Activated T-helper 2 cell treated with anti-CD3 and anti-CD28 coated beads, Interferon-gamma antibody, Interleukin-2, Interleukin-4, amounts not matched to agents 10 μg/mL and 5 μg/mL and 100 μg/mL, durations not matched to agents 14 hours and 24 hours and 36 hours (primary cell): ENCODE measurements around the gene GPR137C. TPM values are rescaled to one million over a fixed set of nuclear protein-coding genes. Genes with fewer than 3 reads are reported as not detected.

ENCODE experiments used
- DNase-seq: peaks from one replicate; pipeline ENCODE4 v3.0.0; 2021; ENCODE audit warnings: low spot score
- H3K27ac Mint-ChIP-seq: one replicate; pipeline ENCODE4 v1.8.0; 2021; ENCODE audit warnings: mixed read lengths
- H3K27me3 Mint-ChIP-seq: one replicate; pipeline ENCODE4 v1.8.0; 2021; ENCODE audit warnings: low read depth, mixed read lengths
- H3K36me3 Mint-ChIP-seq: one replicate; pipeline ENCODE4 v1.8.0; 2021; ENCODE audit warnings: low read depth, mixed read lengths
- H3K4me1 Mint-ChIP-seq: one replicate; pipeline ENCODE4 v1.8.0; 2021; ENCODE audit warnings: low read depth, mixed read lengths
- H3K4me3 Mint-ChIP-seq: one replicate; pipeline ENCODE4 v1.8.0; 2021; ENCODE audit warnings: low read depth, mild to moderate bottlenecking, moderate library complexity, mixed read lengths
- H3K9me3 Mint-ChIP-seq: one replicate; pipeline ENCODE4 v1.8.0; 2021; ENCODE audit warnings: mixed read lengths
- intact Hi-C: fragments of 100-400 bp; cut with micrococcal nuclease; formaldehyde crosslinking; loops from one replicate; pipeline ENCODE4 v1.15.1; 2023
- total RNA-seq: library from RNA; stranded (reverse); gene quantifications from 2 replicates; pipeline ENCODE4 v1.2.3, GENCODE V29; 2022

GPR137C gene
- total RNA-seq, 1 donor from 2014 or later: 0.27 TPM

- Mint-ChIP-seq H3K9me3 (peaks cover 6% of the 10 kb centered on the region), H3K4me3 (no peak overlapping the region)
Measured at GRCh38 chr14:52590318-52590717, 37.7 kb downstream of the GPR137C start.

DNA sequence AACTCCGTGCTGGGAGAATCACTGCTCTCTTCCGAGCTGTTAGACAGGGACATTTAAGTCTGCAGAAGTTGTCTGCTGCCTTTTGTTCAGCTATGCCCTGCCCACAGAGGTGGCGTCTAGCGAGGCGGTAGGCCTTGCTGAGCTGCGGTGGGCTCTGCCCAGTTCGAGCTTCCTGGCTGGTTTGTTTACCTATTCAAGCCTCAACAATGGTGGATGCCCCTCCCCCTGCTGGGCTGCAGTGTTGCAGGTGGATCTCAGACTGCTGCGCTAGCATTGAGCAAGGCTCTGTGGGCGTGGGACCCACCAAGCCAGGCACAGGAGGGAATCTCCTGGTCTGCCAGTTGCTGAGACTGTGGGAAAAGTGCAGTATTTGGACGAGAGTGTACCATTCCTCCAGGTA, 43.7 kb downstream of the GPR137C start:
- Mint-ChIP-seq H3K4me1 (no peaks in the 10 kb centered on the region), H3K27ac (no peak overlapping the region), H3K9me3 (peaks cover 9% of the 10 kb centered on the region), H3K27me3 (peaks cover 36% of the 10 kb centered on the region), H3K36me3 (no peaks in the 10 kb centered on the region), H3K4me3 (no peak overlapping the region)
- no peak for DNase-seq
- intact Hi-C loops: no loop called here

More at GRCh38 chr14:52590318-52590717, 37.7 kb downstream of the GPR137C start:
- no peak for DNase-seq
- H3K36me3 Mint-ChIP-seq: no peaks in the 10 kb centered on the region
- no peaks in the 10 kb centered on the region for H3K4me1 Mint-ChIP-seq
- H3K27ac Mint-ChIP-seq: no peak overlapping the region
- intact Hi-C loops: no loop called here
- H3K27me3 Mint-ChIP-seq: peaks cover 30% of the 10 kb centered on the region

DNA sequence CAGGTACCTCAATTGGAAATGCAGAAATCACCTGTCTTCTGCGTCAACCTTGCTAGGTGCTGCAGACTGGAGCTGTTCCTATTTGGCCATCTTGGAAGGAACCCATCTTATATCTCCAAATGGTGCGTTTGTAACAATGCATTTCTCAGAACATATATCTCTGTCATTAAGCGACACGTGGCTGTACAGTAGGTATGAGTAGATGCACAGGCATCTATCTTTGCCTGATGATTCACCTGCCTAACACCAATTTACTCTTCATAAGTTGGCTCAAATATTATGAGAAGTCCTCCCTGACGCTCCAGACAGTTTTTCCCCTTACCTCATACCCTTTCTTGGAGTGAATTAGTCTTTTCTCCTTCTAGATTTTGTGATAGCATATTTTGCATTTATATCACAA, 44.2 kb downstream of the GPR137C start:
- H3K27ac Mint-ChIP-seq: no peak overlapping the region
- DNase-seq: no peak
- H3K4me1 Mint-ChIP-seq: no peaks in the 10 kb centered on the region
- H3K4me3 Mint-ChIP-seq: no peak overlapping the region
- peaks cover 36% of the 10 kb centered on the region for H3K27me3 Mint-ChIP-seq
- H3K36me3 Mint-ChIP-seq: no peaks in the 10 kb centered on the region
- intact Hi-C loops: no loop called here
- H3K9me3 Mint-ChIP-seq: peaks cover 9% of the 10 kb centered on the region

DNA sequence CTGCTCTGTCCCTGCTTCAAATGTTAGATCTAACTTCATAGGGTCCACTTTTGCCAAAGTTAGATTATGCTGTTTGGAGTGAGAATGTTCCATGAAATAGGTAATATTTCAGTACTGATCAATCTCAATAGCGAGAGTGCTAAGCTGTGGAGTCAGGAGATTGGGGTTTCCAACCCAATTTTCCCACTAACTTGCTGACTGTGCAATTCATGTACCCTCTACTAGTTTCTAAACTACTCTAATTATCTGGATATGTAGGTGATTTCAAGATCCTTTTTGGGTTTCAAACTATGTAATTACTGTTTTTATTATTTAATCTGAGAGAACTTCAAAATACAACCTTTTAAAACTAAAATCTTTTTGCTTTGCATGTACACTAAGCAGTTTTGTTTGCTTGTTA, 45.9 kb downstream of the GPR137C start:
- intact Hi-C loops: no loop called here
- H3K27me3 Mint-ChIP-seq: peaks cover 34% of the 10 kb centered on the region
- DNase-seq: no peak
- no peak overlapping the region for H3K4me3 Mint-ChIP-seq
- peaks cover 5% of the 10 kb centered on the region for H3K9me3 Mint-ChIP-seq
- no peaks in the 10 kb centered on the region for H3K36me3 Mint-ChIP-seq
- peaks cover 3% of the 10 kb centered on the region for H3K4me1 Mint-ChIP-seq
- no peak overlapping the region for H3K27ac Mint-ChIP-seq

DNA sequence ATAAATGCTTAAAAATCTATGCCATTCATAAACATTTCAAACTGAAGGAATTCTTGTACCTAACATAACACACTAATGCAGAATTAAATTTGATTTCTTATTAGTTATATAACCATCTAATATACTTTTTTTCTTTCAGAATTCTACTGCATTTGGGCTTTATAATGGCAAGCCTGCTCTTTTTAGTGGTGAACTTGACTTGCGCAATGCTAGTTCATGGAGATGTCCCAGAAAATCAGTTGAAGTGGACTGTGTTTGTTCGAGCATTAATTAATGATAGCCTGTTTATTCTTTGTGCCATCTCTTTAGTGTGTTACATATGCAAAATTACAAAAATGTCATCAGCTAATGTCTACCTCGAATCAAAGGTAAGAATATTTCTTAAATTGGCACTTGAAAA, 47.3 kb downstream of the GPR137C start:
- Mint-ChIP-seq H3K27ac (no peak overlapping the region), H3K27me3 (peaks cover 30% of the 10 kb centered on the region), H3K4me3 (no peak overlapping the region), H3K4me1 (peaks cover 3% of the 10 kb centered on the region), H3K36me3 (no peaks in the 10 kb centered on the region), H3K9me3 (peaks cover 5% of the 10 kb centered on the region)
- no peak for DNase-seq
- intact Hi-C loops: no loop called here

- Mint-ChIP-seq H3K4me3 (no peak overlapping the region), H3K36me3 (no peaks in the 10 kb centered on the region), H3K27ac (no peak overlapping the region), H3K27me3 (peaks cover 38% of the 10 kb centered on the region), H3K4me1 (peaks cover 3% of the 10 kb centered on the region), H3K9me3 (peaks cover 4% of the 10 kb centered on the region)
- DNase-seq: no peak
- intact Hi-C loops: no loop called here
Measured at GRCh38 chr14:52602131-52602530, 49.5 kb downstream of the GPR137C start.

- Mint-ChIP-seq H3K36me3 (no peaks in the 10 kb centered on the region), H3K4me3 (no peak overlapping the region), H3K4me1 (peaks cover 3% of the 10 kb centered on the region), H3K9me3 (peaks cover 4% of the 10 kb centered on the region), H3K27ac (no peak overlapping the region), H3K27me3 (peaks cover 34% of the 10 kb centered on the region)
- intact Hi-C loops: no loop called here
- DNase-seq: no peak
Measured at GRCh38 chr14:52607061-52607460, 54.4 kb downstream of the GPR137C start.

DNA sequence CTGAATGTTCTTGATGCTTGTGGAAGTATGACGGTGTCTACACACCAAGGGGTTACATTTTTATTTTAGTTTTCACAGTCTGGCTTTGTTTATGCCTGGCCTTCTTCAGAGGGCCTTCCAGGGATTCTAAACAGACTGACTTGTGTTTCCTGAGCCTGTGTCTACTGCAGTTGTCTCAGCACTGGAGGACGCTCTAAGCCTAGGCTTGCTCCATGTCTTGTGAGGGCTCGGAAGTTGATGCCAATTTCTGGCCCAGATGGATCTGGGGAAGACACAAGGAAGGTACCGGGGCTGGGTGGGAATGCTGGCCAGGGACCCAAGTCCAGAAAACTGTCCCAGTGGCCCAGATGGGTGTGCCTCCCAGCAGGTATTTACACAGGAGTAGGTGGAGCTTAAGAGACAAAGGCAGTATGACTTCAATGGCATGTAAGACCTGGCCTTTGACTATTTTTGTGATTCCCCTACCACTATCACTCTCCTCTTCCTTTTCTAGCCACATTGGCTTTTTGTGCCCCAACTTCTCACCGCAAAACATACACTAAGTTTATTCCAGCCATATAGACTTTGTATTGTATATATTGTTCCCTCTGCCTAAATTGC, 56.9 kb downstream of the GPR137C start:
- no peak overlapping the region for H3K4me3 Mint-ChIP-seq
- H3K27me3 Mint-ChIP-seq: peaks cover 21% of the 10 kb centered on the region
- H3K9me3 Mint-ChIP-seq: peaks cover 4% of the 10 kb centered on the region
- H3K4me1 Mint-ChIP-seq: no peaks in the 10 kb centered on the region
- no peak overlapping the region for H3K27ac Mint-ChIP-seq
- no peak for DNase-seq
- intact Hi-C loops: no loop called here
- no peaks in the 10 kb centered on the region for H3K36me3 Mint-ChIP-seq

DNA sequence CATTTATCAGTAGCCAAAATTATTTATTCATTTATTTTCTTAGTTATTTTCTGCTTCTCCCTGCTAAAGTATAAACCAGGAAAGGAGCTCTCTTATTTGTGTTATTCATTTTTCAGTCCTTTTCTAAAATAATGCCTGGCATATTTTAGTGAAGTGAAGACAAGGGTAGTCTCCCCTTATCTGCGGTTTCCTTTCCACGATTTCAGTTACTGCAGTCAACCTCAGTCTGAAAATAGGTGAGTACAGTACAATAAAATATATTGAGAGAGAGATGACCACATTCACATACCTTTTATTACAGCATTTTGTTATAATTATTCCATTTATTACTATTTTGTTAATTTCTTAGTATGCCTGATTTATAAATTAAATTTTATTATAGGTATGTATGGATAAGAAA, 57.6 kb downstream of the GPR137C start:
- H3K27ac Mint-ChIP-seq: no peak overlapping the region
- intact Hi-C loops: no loop called here
- H3K36me3 Mint-ChIP-seq: no peaks in the 10 kb centered on the region
- H3K4me3 Mint-ChIP-seq: no peak overlapping the region
- peaks cover 24% of the 10 kb centered on the region for H3K27me3 Mint-ChIP-seq
- no peak for DNase-seq
- H3K4me1 Mint-ChIP-seq: no peaks in the 10 kb centered on the region
- H3K9me3 Mint-ChIP-seq: peaks cover under 1% of the 10 kb centered on the region

- Mint-ChIP-seq H3K27me3 (peaks cover 23% of the 10 kb centered on the region), H3K27ac (no peak overlapping the region), H3K36me3 (no peaks in the 10 kb centered on the region), H3K9me3 (no peaks in the 10 kb centered on the region), H3K4me3 (no peak overlapping the region), H3K4me1 (no peaks in the 10 kb centered on the region)
- DNase-seq: no peak
- intact Hi-C loops: no loop called here
Measured at GRCh38 chr14:52618602-52619001, 66.0 kb downstream of the GPR137C start.

DNA sequence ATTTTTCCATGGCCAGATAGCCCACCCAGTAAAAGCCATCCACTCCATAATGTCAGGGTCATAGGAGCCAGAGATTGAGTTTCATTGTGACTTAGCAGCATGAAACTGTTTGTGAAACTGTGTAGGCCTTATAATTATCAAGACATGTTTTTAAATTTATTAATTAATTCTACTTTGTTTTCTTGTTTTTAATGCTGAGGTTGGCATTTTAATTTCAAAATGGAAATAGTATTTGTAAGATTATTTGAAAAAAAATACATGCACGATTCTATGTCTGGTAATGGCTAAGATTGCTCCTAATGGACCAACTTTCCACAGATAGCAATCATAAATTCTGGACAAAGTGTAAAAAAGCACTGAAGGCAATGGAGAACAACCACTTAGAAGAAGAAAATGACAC, 67.1 kb downstream of the GPR137C start:
- Mint-ChIP-seq H3K4me1 (no peaks in the 10 kb centered on the region), H3K36me3 (no peaks in the 10 kb centered on the region), H3K27ac (no peak overlapping the region), H3K4me3 (no peak overlapping the region), H3K9me3 (no peaks in the 10 kb centered on the region), H3K27me3 (peaks cover 23% of the 10 kb centered on the region)
- no peak for DNase-seq
- intact Hi-C loops: no loop called here

DNA sequence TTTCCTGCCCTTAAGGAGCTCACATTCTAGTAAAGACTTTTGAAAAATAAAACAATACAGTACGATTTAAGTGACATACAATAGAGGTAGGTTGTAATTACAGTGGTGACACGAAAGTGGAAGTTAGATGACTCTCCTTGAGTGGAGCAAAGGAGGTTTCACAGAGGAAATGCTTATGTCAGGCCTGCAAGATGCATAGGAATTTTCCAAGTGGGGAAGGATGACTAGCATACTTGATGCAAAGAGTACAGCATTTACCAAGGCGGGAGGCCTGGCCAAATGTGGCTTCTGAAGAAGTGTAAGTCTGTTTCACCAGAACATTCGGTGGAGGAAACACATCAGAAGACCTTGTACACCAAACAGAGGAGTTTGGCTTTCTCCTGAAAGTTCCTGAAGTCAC, 87.5 kb downstream of the GPR137C start:
- H3K27ac Mint-ChIP-seq: peak overlapping the region; percentile 66
- peaks cover 16% of the 10 kb centered on the region for H3K9me3 Mint-ChIP-seq
- intact Hi-C loops: no loop called here
- DNase-seq: no peak
- peaks cover 48% of the 10 kb centered on the region for H3K36me3 Mint-ChIP-seq
- no peak overlapping the region for H3K4me3 Mint-ChIP-seq
- peaks cover 11% of the 10 kb centered on the region for H3K4me1 Mint-ChIP-seq
- H3K27me3 Mint-ChIP-seq: peaks cover under 1% of the 10 kb centered on the region

DNA sequence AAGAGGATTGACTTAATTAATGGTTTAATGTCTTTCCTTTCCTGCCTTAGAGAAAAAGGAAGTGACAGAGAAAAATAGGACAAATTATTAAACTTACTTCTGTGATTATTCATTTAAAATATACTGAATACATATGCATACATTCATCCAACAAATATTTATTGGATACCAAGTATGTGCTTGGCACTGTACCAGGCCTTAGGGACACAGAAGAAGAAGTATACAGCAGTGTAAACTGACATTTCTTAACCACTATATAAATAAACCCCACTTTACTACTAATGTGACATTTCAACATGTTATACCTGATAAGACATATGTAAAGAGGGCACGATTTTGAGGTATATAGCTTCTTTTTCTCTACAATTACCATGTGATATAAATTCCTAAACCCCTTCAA, 89.1 kb downstream of the GPR137C start:
- Mint-ChIP-seq H3K4me3 (no peak overlapping the region), H3K27me3 (no peaks in the 10 kb centered on the region), H3K27ac (no peak overlapping the region), H3K36me3 (peaks cover 61% of the 10 kb centered on the region), H3K4me1 (peaks cover 11% of the 10 kb centered on the region), H3K9me3 (peaks cover 16% of the 10 kb centered on the region)
- DNase-seq: no peak
- intact Hi-C loops: no loop called here

- Mint-ChIP-seq H3K27me3 (no peaks in the 10 kb centered on the region), H3K4me3 (no peak overlapping the region), H3K4me1 (peaks cover 4% of the 10 kb centered on the region), H3K9me3 (no peaks in the 10 kb centered on the region), H3K27ac (no peak overlapping the region), H3K36me3 (peaks cover 74% of the 10 kb centered on the region)
- no peak for DNase-seq
- intact Hi-C loops: no loop called here
Measured at GRCh38 chr14:52649511-52649910, 96.9 kb downstream of the GPR137C start.
